CD4-positive, alpha-beta T cell treated with Interleukin-2 at 100 ng/mL for 4 hours (primary cell): Measurements from ENCODE around the gene FOXA1.

Source experiments
- DNase-seq: peaks from one replicate; pipeline ENCODE4 v3.0.0-alpha.2; 2020; ENCODE audit warnings: low spot score

The FOXA1 gene

GRCh38 chr14:37602605-37603453 is 7.8 kb upstream of the FOXA1 start:
- no peak for DNase-seq

GRCh38 chr14:37601865-37602264 is 6.8 kb upstream of the FOXA1 start:
- DNase-seq = no peak

- no peak for DNase-seq
These were observed 6.1 kb upstream of the FOXA1 start for GRCh38 chr14:37600880-37601741.

GRCh38 chr14:37599507-37600368 is 4.7 kb upstream of the FOXA1 start:
- DNase-seq = no peak

- DNase-seq = no peak
These were observed 3.9 kb upstream of the FOXA1 start for GRCh38 chr14:37598747-37599506.

GRCh38 chr14:37597914-37598746 is 3.1 kb upstream of the FOXA1 start:
- no peak for DNase-seq

GRCh38 chr14:37597538-37597913 is 2.5 kb upstream of the FOXA1 start:
- DNase-seq = no peak

- no peak for DNase-seq
These were observed 1.9 kb upstream of the FOXA1 start for GRCh38 chr14:37596790-37597472.

- peak; percentile 16 for DNase-seq
These were observed 966 bp upstream of the FOXA1 start for GRCh38 chr14:37595809-37596621.

GRCh38 chr14:37594238-37594970 is 645 bp downstream of the FOXA1 start:
- DNase-seq = no peak

GRCh38 chr14:37593511-37594237 is 1.4 kb downstream of the FOXA1 start:
- no peak for DNase-seq

- DNase-seq = no peak
These were observed 2.3 kb downstream of the FOXA1 start for GRCh38 chr14:37592482-37593408.

- DNase-seq = no peak
These were observed 3.0 kb downstream of the FOXA1 start for GRCh38 chr14:37591941-37592481.

GRCh38 chr14:37591311-37591940 is 3.6 kb downstream of the FOXA1 start:
- no peak for DNase-seq

GRCh38 chr14:37590428-37591139 is 4.5 kb downstream of the FOXA1 start:
- DNase-seq = no peak
